ENCODE data around the gene ARHGEF1. TPM values are rescaled to one million over a fixed set of nuclear protein-coding genes. Genes with fewer than 3 reads are reported as not detected.

The ARHGEF1 gene, protein sequence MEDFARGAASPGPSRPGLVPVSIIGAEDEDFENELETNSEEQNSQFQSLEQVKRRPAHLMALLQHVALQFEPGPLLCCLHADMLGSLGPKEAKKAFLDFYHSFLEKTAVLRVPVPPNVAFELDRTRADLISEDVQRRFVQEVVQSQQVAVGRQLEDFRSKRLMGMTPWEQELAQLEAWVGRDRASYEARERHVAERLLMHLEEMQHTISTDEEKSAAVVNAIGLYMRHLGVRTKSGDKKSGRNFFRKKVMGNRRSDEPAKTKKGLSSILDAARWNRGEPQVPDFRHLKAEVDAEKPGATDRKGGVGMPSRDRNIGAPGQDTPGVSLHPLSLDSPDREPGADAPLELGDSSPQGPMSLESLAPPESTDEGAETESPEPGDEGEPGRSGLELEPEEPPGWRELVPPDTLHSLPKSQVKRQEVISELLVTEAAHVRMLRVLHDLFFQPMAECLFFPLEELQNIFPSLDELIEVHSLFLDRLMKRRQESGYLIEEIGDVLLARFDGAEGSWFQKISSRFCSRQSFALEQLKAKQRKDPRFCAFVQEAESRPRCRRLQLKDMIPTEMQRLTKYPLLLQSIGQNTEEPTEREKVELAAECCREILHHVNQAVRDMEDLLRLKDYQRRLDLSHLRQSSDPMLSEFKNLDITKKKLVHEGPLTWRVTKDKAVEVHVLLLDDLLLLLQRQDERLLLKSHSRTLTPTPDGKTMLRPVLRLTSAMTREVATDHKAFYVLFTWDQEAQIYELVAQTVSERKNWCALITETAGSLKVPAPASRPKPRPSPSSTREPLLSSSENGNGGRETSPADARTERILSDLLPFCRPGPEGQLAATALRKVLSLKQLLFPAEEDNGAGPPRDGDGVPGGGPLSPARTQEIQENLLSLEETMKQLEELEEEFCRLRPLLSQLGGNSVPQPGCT
- total RNA-seq (17.2 TPM), polyA plus RNA-seq (ENCODE audit: insufficient read depth in 1 of 8, insufficient read length in 8 of 8, low replicate concordance in 1 of 8) (10 to 100 TPM; 35.0 to 54.5 (median 48.0) TPM)
- long read RNA-seq, donor 1 = 0 reads
- long read RNA-seq, donor 2 = 0 reads
- long read RNA-seq, donor 3, partial matches to known transcripts = 0 of 2 reads
- long read RNA-seq, donor 3, other reads (novel, unspliced or antisense) = 0 of 2 reads
- long read RNA-seq, donor 4, partial matches to known transcripts = 0 of 3 reads
- long read RNA-seq, donor 4, other reads (novel, unspliced or antisense) = 0 of 3 reads
- long read RNA-seq, donor 5, partial matches to known transcripts = 0 of 3 reads
- long read RNA-seq, donor 5, other reads (novel, unspliced or antisense) = 0 of 3 reads
- long read RNA-seq, donor 6, partial matches to known transcripts = 0 of 2 reads
- long read RNA-seq, donor 6, other reads (novel, unspliced or antisense) = 0 of 2 reads
- long read RNA-seq, donor 7, partial matches to known transcripts = 5 of 7 reads
- long read RNA-seq, donor 7, other reads (novel, unspliced or antisense) = 0 of 7 reads
- long read RNA-seq, donor 8, partial matches to known transcripts = 0 of 1 reads
- long read RNA-seq, donor 8, other reads (novel, unspliced or antisense) = 0 of 1 reads
- long read RNA-seq, donor 9, partial matches to known transcripts = 0 of 4 reads
- long read RNA-seq, donor 9, other reads (novel, unspliced or antisense) = 0 of 4 reads
- long read RNA-seq, donor 10, partial matches to known transcripts = 0 of 3 reads
- long read RNA-seq, donor 10, other reads (novel, unspliced or antisense) = 0 of 3 reads
- long read RNA-seq, donor 11, partial matches to known transcripts = 57 of 161 reads
- long read RNA-seq, donor 11, other reads (novel, unspliced or antisense) = 102 of 161 reads

DNA sequence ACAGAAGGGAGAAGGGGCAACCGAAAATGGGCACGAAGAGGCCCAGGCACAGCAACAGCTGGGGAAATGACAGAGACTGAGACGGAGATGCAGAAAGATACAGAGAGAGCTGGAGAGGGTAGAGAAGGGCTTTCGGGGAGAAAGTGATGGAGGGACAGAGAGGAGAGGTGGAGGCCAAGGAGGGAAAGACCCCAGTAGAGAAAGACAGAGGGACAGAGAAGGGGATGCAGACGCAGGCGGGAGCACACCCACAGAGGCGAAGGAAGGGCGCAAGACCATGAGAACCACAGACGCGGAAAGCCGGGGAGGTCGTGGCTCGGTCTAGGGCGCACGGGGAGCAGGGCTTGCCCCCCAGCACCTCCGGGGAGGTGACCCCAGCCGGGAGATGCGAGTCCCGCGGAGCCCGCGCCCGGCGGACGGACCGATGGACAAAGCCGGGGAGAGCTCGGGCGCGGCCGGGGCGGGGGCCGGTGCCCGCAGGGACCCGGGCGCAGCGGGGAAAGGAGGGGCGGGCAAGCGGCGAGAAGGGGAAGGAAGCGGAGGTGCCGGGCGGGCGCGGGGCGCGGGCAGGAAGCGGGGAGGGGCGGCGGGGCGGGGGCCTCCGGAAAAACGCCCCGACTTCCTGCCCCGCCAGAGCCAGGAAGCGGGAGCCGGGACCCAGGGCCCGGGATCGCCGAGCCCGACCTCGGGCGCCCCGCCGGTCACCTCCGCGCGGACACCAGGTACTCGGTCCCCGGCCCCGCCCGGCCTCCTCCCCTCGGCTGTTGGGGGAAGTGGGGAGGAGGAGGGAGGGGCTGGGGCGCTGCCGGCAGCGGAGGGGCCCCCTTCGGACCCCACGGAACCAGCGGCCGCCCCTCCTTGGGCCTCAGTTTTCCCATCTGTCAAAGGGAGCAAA is at the start of gene ARHGEF1:
Gene ARHGEF1, plus strand, starts transcription at position 617 of the 895 bp plus-strand sequence. CDS start 4,899 bp downstream, outside the sequence.
- WGBS (ENCODE audit: insufficient coverage) = 1% methylated on average over 71 of the region's 80 CpGs
- Histone ChIP-seq H3K9me3 (replicated peaks; ENCODE audit: control insufficient read depth, low read depth, low read length) (no peaks in the 10 kb centered on the region), H3K4me1 (ENCODE audit: control insufficient read depth, insufficient read depth, low read length) (peaks cover 28% of the 10 kb centered on the region), H3K27ac (ENCODE audit: low read length) (peak within 1 kb of the TSS; percentile 82), H3K4me3 (ENCODE audit: low read length) (peak within 1 kb of the TSS; percentile 81), H3K27me3 (ENCODE audit: control insufficient read depth, insufficient read depth, low read length) (peaks cover 4% of the 10 kb centered on the region), H3K36me3 (ENCODE audit: control insufficient read depth, insufficient read depth, low read length) (peaks cover 3% of the 10 kb centered on the region)
- peak; percentile 57 for DNase-seq

DNA sequence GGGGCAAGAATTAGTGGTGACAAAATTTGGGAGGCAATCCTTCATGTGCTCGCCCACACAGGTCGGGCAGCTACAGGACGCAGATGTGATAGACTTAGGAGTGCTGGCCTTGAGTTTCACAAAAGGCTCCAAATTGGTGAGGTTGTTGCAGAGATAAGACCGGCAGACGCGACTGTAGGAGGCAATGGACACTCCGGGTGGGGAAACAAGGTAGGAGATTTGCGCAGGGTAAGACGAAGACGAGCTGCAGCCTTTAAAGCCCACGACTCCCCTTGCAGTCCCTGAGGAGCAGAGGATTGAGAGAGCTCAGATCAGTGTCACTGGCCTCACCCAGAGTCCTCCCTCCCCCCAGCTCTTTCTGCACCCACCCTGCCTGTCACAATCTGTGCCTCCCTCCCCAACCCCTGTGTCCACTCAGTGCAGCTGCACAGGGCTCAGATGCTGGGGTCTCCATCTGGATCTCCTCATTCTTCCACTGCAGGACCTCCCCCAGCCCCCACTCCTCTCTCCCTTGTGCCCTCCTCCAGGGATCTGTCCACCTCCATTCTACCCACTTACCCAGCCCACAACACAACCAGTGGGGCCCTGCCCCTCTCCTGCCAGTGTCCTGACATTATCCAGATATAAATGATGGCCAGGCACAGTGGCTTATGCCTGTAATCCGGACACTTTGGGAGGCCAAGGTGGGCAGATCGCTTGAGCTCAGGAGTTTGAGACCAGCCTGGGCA is 44.8 kb upstream of the ARHGEF1 start:
- Histone ChIP-seq H3K4me3 (ENCODE audit: low read length) (no peak overlapping the region), H3K36me3 (ENCODE audit: control insufficient read depth, insufficient read depth, low read length) (no peaks in the 10 kb centered on the region), H3K27me3 (ENCODE audit: control insufficient read depth, insufficient read depth, low read length) (peaks cover 9% of the 10 kb centered on the region), H3K27ac (ENCODE audit: low read length) (no peak overlapping the region), H3K9me3 (replicated peaks; ENCODE audit: control insufficient read depth, low read depth, low read length) (no peaks in the 10 kb centered on the region), H3K4me1 (ENCODE audit: control insufficient read depth, insufficient read depth, low read length) (no peaks in the 10 kb centered on the region)
- no peak for DNase-seq
- 76% methylated on average over 3 of the region's 13 CpGs for WGBS (ENCODE audit: insufficient coverage)

DNA sequence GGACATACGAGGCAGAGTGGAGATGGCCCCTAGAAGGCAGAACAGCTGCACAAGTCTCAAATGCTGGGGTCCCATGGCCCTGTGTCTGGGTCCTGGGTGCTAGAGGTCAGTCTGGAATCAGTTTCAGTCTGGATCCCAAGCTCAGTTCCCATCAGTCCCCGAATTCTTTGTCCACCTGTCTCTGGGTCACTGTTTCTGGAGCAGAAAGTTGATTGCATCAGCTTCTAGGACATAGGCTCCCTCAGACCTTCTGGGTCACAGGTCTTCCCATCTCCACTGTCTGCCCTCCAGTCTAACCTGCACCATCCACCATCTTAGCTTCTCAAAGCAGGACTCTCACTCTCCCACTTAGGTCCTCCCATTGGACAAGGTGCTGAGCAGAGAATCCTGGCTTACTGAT is 43.8 kb upstream of the ARHGEF1 start:
- H3K9me3 ChIP-seq (replicated peaks; ENCODE audit: control insufficient read depth, low read depth, low read length) = no peaks in the 10 kb centered on the region
- H3K36me3 ChIP-seq (ENCODE audit: control insufficient read depth, insufficient read depth, low read length) = no peaks in the 10 kb centered on the region
- WGBS (ENCODE audit: insufficient coverage) = 59% methylated on average over 2 of the region's 2 CpGs
- peaks cover 9% of the 10 kb centered on the region for H3K27me3 ChIP-seq (ENCODE audit: control insufficient read depth, insufficient read depth, low read length)
- no peak overlapping the region for H3K27ac ChIP-seq (ENCODE audit: low read length)
- H3K4me3 ChIP-seq (ENCODE audit: low read length) = no peak overlapping the region
- H3K4me1 ChIP-seq (ENCODE audit: control insufficient read depth, insufficient read depth, low read length) = no peaks in the 10 kb centered on the region
- DNase-seq = no peak

DNA sequence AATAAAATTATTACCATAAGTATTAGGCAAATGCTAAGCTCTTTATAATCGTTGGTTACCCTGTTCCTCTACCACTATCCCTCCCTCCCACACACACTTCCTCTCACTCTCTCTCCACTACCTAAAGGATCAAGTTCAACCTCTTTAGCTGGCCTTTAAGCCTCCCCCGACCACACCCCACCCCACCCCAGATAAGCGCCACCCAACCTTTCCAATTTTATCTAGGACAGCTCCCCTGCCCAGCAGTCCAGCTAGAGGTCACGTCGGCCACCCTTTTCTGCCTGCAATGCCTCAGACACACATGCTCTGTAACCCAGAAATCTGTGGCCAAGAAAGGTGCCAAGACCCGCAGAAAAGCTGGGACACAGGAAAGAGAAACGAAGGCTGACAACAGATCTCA is 39.6 kb upstream of the ARHGEF1 start:
- Histone ChIP-seq H3K4me3 (ENCODE audit: low read length) (no peak overlapping the region), H3K27me3 (ENCODE audit: control insufficient read depth, insufficient read depth, low read length) (peaks cover 5% of the 10 kb centered on the region), H3K4me1 (ENCODE audit: control insufficient read depth, insufficient read depth, low read length) (no peaks in the 10 kb centered on the region), H3K36me3 (ENCODE audit: control insufficient read depth, insufficient read depth, low read length) (no peaks in the 10 kb centered on the region), H3K9me3 (replicated peaks; ENCODE audit: control insufficient read depth, low read depth, low read length) (no peaks in the 10 kb centered on the region), H3K27ac (ENCODE audit: low read length) (no peak overlapping the region)
- 65% methylated on average over 7 of the region's 7 CpGs for WGBS (ENCODE audit: insufficient coverage)
- no peak for DNase-seq

DNA sequence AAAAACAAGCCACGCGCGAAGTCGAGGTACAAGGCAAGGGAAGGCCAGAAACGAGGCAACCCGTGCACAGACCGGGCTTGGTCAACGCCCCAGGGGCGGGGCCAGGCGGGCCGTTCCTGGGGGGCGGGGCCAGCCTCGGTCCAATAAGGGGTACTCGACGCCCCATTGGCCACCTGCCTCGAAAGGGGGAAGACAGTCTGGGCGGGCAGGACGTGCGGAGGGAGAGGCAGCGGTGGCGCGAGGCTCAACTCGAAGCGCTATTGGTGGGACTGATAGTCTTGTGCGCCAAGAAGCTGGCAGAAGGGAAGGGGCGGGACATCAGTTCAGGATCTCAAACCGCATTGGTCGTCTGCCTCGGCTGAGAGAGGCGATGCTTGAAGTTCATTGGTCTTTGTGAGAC is 38.4 kb upstream of the ARHGEF1 start, which contains the start of gene LYPD4:
Gene LYPD4, minus strand, starts transcription at position 83 of the 400 bp plus-strand sequence. CDS start 5,398 bp downstream, outside the sequence.
- H3K4me3 ChIP-seq (ENCODE audit: low read length) = no peak within 1 kb of the TSS
- no peaks in the 10 kb centered on the region for H3K27me3 ChIP-seq (ENCODE audit: control insufficient read depth, insufficient read depth, low read length)
- H3K9me3 ChIP-seq (replicated peaks; ENCODE audit: control insufficient read depth, low read depth, low read length) = no peaks in the 10 kb centered on the region
- H3K27ac ChIP-seq (ENCODE audit: low read length) = no peak within 1 kb of the TSS
- DNase-seq = no peak
- WGBS (ENCODE audit: insufficient coverage) = 76% methylated on average over 30 of the region's 30 CpGs
- no peaks in the 10 kb centered on the region for H3K4me1 ChIP-seq (ENCODE audit: control insufficient read depth, insufficient read depth, low read length)
- no peaks in the 10 kb centered on the region for H3K36me3 ChIP-seq (ENCODE audit: control insufficient read depth, insufficient read depth, low read length)

DNA sequence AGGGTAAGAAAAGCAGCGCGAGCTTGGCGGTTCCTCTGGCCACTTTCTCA is 38.2 kb upstream of the ARHGEF1 start, which contains the start of gene DMRTC2:
Gene DMRTC2, plus strand, starts transcription at position 42 of the 50 bp plus-strand sequence. CDS start 2,387 bp downstream, outside the sequence.
- Histone ChIP-seq H3K9me3 (replicated peaks; ENCODE audit: control insufficient read depth, low read depth, low read length) (no peaks in the 10 kb centered on the region), H3K4me1 (ENCODE audit: control insufficient read depth, insufficient read depth, low read length) (no peaks in the 10 kb centered on the region), H3K27ac (ENCODE audit: low read length) (no peak within 1 kb of the TSS), H3K4me3 (ENCODE audit: low read length) (no peak within 1 kb of the TSS), H3K27me3 (ENCODE audit: control insufficient read depth, insufficient read depth, low read length) (no peaks in the 10 kb centered on the region), H3K36me3 (ENCODE audit: control insufficient read depth, insufficient read depth, low read length) (no peaks in the 10 kb centered on the region)
- DNase-seq = no peak
- WGBS (ENCODE audit: insufficient coverage) = no CpG with 5 or more reads among the region's 3 CpGs

DNA sequence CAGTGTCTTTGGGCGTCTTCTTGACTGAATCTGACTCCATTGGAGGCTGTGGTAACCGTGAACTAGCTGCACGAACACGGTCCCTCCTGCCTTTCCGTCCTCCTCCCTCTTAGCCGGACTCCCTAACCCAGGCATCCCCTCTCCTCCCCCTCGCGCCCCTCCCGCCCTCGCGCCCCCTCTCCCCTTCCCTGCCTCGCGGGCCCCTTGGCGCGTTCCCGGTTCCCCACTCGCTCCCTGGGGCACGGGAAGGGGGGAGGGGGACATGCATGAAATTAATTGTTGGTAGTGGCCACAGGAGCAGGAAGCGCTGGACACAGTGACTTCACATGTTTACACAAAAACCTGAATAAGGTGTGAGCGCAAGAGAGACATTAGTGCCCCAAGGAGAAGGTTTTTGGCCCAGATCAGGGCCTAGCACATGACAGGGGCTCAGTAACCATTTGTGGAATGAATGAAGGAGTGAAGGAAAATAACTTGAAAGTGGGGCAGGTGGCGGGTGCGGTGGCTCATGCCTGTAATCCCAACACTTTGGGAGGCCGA is 37.9 kb upstream of the ARHGEF1 start:
- no peak overlapping the region for H3K4me3 ChIP-seq (ENCODE audit: low read length)
- no peak for DNase-seq
- no peaks in the 10 kb centered on the region for H3K36me3 ChIP-seq (ENCODE audit: control insufficient read depth, insufficient read depth, low read length)
- H3K27ac ChIP-seq (ENCODE audit: low read length) = no peak overlapping the region
- no peaks in the 10 kb centered on the region for H3K27me3 ChIP-seq (ENCODE audit: control insufficient read depth, insufficient read depth, low read length)
- H3K4me1 ChIP-seq (ENCODE audit: control insufficient read depth, insufficient read depth, low read length) = no peaks in the 10 kb centered on the region
- WGBS (ENCODE audit: insufficient coverage) = 92% methylated on average over 7 of the region's 23 CpGs
- H3K9me3 ChIP-seq (replicated peaks; ENCODE audit: control insufficient read depth, low read depth, low read length) = no peaks in the 10 kb centered on the region

DNA sequence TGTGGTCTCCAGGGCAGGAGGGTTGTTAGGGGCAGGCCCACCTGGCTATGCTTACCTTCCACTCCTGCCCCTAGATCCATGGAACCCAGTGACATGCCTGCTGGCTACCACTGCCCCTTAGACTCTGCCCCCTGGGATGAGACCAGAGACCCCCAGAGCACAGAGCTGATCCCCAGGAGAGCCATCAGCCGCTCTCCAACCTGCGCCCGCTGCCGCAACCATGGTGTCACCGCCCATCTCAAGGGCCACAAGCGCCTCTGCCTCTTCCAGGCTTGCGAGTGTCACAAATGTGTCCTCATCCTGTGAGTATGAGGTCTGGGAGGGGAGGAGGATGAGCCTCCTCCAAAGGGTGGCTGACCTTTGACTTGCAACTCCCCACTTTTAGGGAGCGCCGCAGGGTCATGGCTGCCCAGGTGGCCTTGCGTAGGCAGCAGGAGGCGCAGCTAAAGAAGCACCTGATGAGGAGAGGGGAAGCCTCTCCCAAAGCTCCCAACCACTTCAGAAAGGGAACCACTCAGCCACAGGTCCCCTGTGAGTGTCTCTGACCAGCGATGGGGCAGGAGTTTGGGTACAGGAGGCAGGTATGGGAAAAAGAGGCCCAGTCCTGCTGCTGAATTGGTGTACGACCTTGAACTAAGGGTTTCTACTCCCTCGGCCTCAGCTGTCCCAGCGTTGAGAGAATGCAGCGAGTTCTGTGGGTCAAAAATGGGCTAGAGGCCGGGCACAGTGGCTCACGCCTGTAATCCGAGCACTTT is 35.5 kb upstream of the ARHGEF1 start:
- Histone ChIP-seq H3K9me3 (replicated peaks; ENCODE audit: control insufficient read depth, low read depth, low read length) (no peaks in the 10 kb centered on the region), H3K27ac (ENCODE audit: low read length) (no peak overlapping the region), H3K36me3 (ENCODE audit: control insufficient read depth, insufficient read depth, low read length) (no peaks in the 10 kb centered on the region), H3K27me3 (ENCODE audit: control insufficient read depth, insufficient read depth, low read length) (peaks cover 7% of the 10 kb centered on the region), H3K4me3 (ENCODE audit: low read length) (no peak overlapping the region), H3K4me1 (ENCODE audit: control insufficient read depth, insufficient read depth, low read length) (no peaks in the 10 kb centered on the region)
- 86% methylated on average over 8 of the region's 19 CpGs for WGBS (ENCODE audit: insufficient coverage)
- no peak for DNase-seq

Data from muscle of leg (tissue), 16 donors.